ENCODE measurements around the gene RAB36. TPM values are rescaled to one million over a fixed set of nuclear protein-coding genes. Genes with fewer than 3 reads are reported as not detected.

RAB36 gene
- total and polyA plus RNA-seq, 9 of the 15 experiments (the other 6 are each of a cell fraction or from before 2014, with no cell fraction given) = 0.04 to 0.50 (median 0.08) TPM; not detected in 3

DNA sequence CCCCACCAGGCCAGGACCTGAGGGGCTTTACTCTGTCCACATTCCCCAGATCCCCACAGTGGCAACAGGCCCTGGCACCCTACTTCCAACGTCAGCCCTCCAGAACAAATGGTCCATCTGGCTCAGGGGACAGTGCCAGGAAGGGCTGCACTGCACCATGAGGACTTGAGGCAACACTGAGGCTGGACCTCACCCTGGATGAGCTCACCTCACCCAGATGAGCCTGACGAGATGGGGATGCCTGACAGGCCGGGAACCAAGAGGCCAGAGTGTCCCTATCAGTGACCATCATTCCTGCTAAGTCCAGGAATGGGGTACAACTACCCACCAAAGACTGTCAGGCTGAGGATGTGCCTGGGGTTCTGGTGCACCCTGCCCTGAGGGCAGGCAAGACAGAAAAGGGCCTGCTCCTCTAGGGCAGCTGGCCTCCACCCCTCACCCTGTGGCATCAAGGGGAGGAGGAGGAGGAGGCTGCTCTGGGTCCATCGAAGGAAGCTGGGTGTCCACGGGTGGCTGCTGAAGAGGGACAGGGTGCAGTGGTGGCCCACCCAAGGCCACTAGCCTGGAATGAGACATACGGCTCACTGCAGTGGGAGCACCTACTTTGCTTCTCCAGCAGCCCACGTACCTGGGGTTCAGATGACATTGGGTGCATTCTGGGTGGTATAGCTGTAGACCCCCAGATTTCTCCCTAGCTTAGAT lies 18.1 kb upstream of the RAB36 start:
- FAIRE-seq = no peak
- BruUV-seq (replicated peaks) = no TSS peak
- H3K79me2 ChIP-seq (ENCODE audit: control insufficient read depth, insufficient read depth, low read length) = no peaks in the 10 kb centered on the region
- under 1% methylated on average over 7 of the region's 7 CpGs for WGBS (ENCODE audit: insufficient coverage, low coverage, missing lambda C conversion rate)
- H3K9ac ChIP-seq (ENCODE audit: insufficient read depth in 1 of 2, low read depth in 2 of 2, low read length in 2 of 2) = peak overlapping the region in 1 of 2 experiments; percentile 29; a peak in 2 of 4 replicates
- H2AFZ ChIP-seq (ENCODE audit: low read depth, low read length) = no peak overlapping the region
- intact Hi-C loops (cut with micrococcal nuclease) (loop anchor here (10.0 kb wide), 1 partner anchor 662 kb away; no protein-coding TSS in a partner anchor), in situ Hi-C loops (cut with MboI) (loop anchor here (5.0 kb wide), 2 partner anchors 160 to 280 kb away; no protein-coding TSS in a partner anchor)
- no peak overlapping the region for H3K4me3 ChIP-seq
- peaks cover 54 to 80% of the 10 kb centered on the region in 2 experiments for H3K27me3 ChIP-seq (ENCODE audit: control insufficient read depth in 2 of 2, insufficient read depth in 2 of 2, low read length in 2 of 2)
- no peak for TF ChIP-seq BRF1 (IDR thresholded peaks at IDR 0.05; ENCODE audit: borderline replicate concordance, extremely low read depth, insufficient read length)
- 0 out of 2 replicates have a peak, but pooled peaks have one; percentile 9 for TF ChIP-seq ZKSCAN1 (IDR thresholded peaks at IDR 0.05; ENCODE audit: low read depth, low read length)
- TF ChIP-seq SREBF1 (IDR thresholded peaks at IDR 0.05; ENCODE audit: borderline replicate concordance, low read depth, low read length) = 0 out of 2 replicates have a peak, but pooled peaks have one; percentile 35
- DNase-seq (ENCODE audit: extremely low read depth in 1 of 4, low spot score in 3 of 4) = peak in 3 of 4 experiments; percentile 52 to 70 (median 54)
- no peak for ATAC-seq
- peaks cover 69% of the 10 kb centered on the region for H4K20me1 ChIP-seq (replicated peaks; ENCODE audit: control insufficient read depth, insufficient read depth, low read length)
- CTCF ChIA-PET (ENCODE audit: low intra/inter-chr PET ratio) = interaction anchor here (1.0 to 12.0 kb wide), 11 partner anchors 17 to 339 kb away, joined by 3 to 549 read pairs (median 6); no protein-coding TSS in a partner anchor
- POLR2A ChIA-PET = interaction anchor here (0.6 to 8.6 kb wide), 17 partner anchors 9 to 172 kb away, joined by 3 to 68 read pairs (median 6); partner anchors contain the start of genes RAB36 and RSPH14
- H3K36me3 ChIP-seq (ENCODE audit: control insufficient read depth, insufficient read depth, low read length) = no peaks in the 10 kb centered on the region
- H3K9me3 ChIP-seq (replicated peaks; ENCODE audit: control insufficient read depth, insufficient read depth, low read depth, low read length) = no peaks in the 10 kb centered on the region
- H3K9me1 ChIP-seq (ENCODE audit: control insufficient read depth, insufficient read depth, low read length) = peaks cover 13% of the 10 kb centered on the region
- no peak overlapping the region for H3K4me2 ChIP-seq (ENCODE audit: insufficient read depth, low read length)
- H3K27ac ChIP-seq (ENCODE audit: extremely low read depth, low read depth, low read length) = no peak overlapping the region
- H3K4me1 ChIP-seq (replicated peaks in 1 of 2; ENCODE audit: control insufficient read depth in 2 of 2, insufficient read depth in 2 of 2, low read length in 2 of 2) = peaks cover 0 to 9% of the 10 kb centered on the region in 2 experiments; a peak in 2 of 5 replicates

Measured in K562 (cell line).